ENCODE results near the gene UROC1.

Gene UROC1

DNA sequence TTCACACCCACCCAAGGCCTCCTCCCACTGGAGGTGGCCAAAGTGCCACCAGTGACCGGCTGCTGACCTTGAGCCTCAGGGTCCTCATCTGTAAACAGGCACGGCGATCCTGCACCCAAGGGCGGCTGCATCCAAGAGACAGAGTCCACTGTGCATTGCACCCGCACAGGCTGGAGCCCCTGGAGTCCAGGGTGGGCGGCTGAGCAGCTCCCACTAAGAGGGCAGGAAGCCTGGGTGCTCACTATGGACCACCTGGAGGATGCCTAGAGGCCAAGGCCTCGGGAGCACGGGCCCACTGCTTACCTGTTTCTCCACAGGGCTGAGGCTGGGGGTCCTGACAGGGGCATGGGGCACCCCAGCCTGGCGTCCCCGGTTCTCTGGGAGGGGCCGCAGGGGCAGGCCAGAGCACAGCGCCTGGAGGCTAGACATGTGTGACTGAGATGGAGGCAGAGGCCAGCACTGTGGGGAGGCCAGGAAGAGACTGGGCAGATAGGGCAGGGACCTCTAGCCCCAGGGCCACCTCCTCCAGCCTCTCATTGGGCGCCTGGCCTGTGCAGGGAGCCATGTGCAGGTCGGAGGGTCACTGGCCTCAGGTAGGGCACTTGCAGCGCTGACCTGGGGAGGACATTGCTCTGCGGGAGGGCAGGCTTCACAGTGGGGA lies at the start of gene UROC1:
Gene UROC1 (minus strand): TSS at position 483 of the 661 bp plus-strand sequence. CDS start 54 bp downstream, at position 429.
- no peak for DNase-seq (ENCODE audit: extremely low spot score)
- ChIA-PET POLR2A (no interaction called here), CTCF (no interaction called here)
- TF ChIP-seq ELF4 (IDR thresholded peaks at IDR 0.05) (no peak), LEF1 (IDR thresholded peaks at IDR 0.05; ENCODE audit: borderline replicate concordance) (no peak), HDGF (IDR thresholded peaks at IDR 0.05; ENCODE audit: borderline replicate concordance) (no peak), NFRKB (IDR thresholded peaks at IDR 0.05) (no peak), ZNF384 (IDR thresholded peaks at IDR 0.05) (no peak), FOXM1 (IDR thresholded peaks at IDR 0.05; ENCODE audit: borderline replicate concordance) (no peak), CTBP1 (IDR thresholded peaks at IDR 0.05; ENCODE audit: borderline replicate concordance) (no peak), SUZ12 (IDR thresholded peaks at IDR 0.05) (no peak), L3MBTL2 (conservative IDR thresholded peaks at IDR 0.05) (no peak), BHLHE40 (IDR thresholded peaks at IDR 0.05; ENCODE audit: borderline replicate concordance) (no peak), TARDBP (IDR thresholded peaks at IDR 0.05) (no peak), FOXA1 (IDR thresholded peaks at IDR 0.05) (no peak), ARNT (IDR thresholded peaks at IDR 0.05) (no peak)
- TF ChIP-seq, protein P1, sequence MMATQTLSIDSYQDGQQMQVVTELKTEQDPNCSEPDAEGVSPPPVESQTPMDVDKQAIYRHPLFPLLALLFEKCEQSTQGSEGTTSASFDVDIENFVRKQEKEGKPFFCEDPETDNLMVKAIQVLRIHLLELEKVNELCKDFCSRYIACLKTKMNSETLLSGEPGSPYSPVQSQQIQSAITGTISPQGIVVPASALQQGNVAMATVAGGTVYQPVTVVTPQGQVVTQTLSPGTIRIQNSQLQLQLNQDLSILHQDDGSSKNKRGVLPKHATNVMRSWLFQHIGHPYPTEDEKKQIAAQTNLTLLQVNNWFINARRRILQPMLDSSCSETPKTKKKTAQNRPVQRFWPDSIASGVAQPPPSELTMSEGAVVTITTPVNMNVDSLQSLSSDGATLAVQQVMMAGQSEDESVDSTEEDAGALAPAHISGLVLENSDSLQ (IDR thresholded peaks at IDR 0.05) = no peak

DNA sequence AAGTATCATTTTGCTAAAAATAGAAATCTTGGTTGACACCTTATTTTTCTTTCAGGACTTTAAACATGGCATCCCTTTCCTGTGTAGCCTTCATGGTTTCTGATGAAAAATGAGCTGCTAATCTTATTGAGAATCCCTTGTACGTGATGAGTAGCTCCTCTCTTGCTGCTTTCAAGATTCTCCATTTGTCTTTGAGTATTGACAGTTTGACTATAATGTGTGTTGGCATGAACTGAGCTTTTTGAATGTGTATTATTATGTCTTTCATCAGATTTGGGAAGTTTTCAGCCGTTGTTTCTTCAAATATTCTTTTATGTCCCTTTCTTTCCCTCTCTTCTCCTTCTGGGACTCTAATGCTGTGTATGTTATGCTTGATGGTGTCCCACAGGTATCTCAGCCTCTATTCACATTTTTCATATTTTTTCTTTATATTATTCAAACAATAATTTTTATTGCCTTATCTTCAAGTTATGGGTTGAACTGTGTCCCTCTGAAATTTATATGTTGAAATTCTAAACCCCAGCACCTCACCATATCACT lies 45.2 kb upstream of the UROC1 start:
- TF ChIP-seq ARNT (IDR thresholded peaks at IDR 0.05) (no peak), NFRKB (IDR thresholded peaks at IDR 0.05) (no peak), BHLHE40 (IDR thresholded peaks at IDR 0.05; ENCODE audit: borderline replicate concordance) (no peak), HDGF (IDR thresholded peaks at IDR 0.05; ENCODE audit: borderline replicate concordance) (no peak)
- TF ChIP-seq, protein P1 (IDR thresholded peaks at IDR 0.05) = no peak
- POLR2A ChIA-PET = no interaction called here
- CTCF ChIA-PET = no interaction called here
- no peak for DNase-seq (ENCODE audit: extremely low spot score)

DNA sequence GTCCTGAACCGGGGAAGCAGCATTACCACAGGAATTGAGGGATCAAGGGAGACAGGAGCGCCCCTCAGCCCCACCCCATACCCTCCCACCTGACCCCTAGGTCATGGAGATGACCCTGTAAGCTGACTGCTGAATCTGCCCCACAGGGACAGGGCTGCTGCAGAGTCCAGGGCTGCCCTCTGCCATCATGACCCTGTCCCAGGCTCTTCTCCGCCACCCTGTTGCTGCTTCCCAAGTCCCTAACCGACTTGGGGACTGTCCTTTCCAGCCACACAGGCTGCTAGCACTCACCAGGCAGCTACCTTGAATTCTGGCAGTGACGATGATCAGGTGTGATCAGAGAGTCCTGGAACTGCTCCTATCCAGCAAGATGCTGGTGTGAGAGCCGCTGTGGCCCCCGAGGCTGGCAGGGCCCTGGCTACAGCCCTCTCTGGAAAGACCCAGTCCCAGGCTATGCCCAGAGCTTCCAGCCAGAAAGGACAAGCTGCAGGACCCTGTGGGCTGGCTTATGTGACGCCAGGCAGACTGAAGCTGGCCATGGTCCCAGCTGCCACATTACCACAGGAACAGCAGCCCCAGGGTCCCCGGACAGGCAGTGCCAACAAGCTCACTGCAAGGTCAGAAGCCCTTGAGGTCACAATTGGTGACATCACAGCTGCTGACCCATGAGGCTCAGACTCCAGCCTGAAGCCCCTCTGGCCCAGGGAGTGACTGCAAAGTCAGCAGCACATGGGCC lies 40.9 kb upstream of the UROC1 start, which contains the start of gene C3orf22:
Gene C3orf22 (minus strand): TSS at position 597 of the 736 bp plus-strand sequence. CDS start 5,542 bp downstream, outside the sequence.
- POLR2A ChIA-PET = no interaction called here
- CTCF ChIA-PET = no interaction called here
- no peak for TF ChIP-seq BHLHE40 (IDR thresholded peaks at IDR 0.05; ENCODE audit: borderline replicate concordance)
- TF ChIP-seq FOXA1 (IDR thresholded peaks at IDR 0.05) = no peak
- no peak for TF ChIP-seq L3MBTL2 (conservative IDR thresholded peaks at IDR 0.05)
- no peak for TF ChIP-seq SP1 (IDR thresholded peaks at IDR 0.05)
- no peak for DNase-seq (ENCODE audit: extremely low spot score)

DNA sequence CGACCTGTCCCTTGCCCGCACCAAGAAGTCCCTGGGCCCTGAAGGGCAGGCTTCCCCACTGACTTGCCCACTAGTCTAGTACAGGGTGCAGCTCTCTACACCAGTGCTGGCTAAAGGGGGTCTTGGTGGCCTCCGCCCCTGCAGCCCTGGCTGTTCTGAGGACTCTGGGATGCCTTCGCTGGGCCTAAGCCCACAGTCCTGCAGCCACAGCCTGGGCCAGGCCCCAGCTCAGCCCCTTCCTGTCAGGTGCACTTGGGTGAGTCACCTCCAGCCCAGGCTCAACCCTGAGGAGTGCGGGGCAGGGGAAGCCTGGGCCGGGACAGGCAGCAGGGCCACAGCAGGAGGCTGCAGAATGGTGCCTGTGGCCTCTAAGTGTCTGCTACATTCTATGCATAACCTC lies 40.2 kb upstream of the UROC1 start:
- no peak for DNase-seq (ENCODE audit: extremely low spot score)
- ChIA-PET POLR2A (no interaction called here), CTCF (no interaction called here)
- TF ChIP-seq ZNF384 (IDR thresholded peaks at IDR 0.05) (no peak), CTBP1 (IDR thresholded peaks at IDR 0.05; ENCODE audit: borderline replicate concordance) (no peak), ELF4 (IDR thresholded peaks at IDR 0.05) (no peak), FOXA1 (IDR thresholded peaks at IDR 0.05) (no peak), SUZ12 (IDR thresholded peaks at IDR 0.05) (no peak), TARDBP (IDR thresholded peaks at IDR 0.05) (no peak), L3MBTL2 (conservative IDR thresholded peaks at IDR 0.05) (no peak), FOXM1 (IDR thresholded peaks at IDR 0.05; ENCODE audit: borderline replicate concordance) (no peak), HDGF (IDR thresholded peaks at IDR 0.05; ENCODE audit: borderline replicate concordance) (no peak), FOXK2 (IDR thresholded peaks at IDR 0.05) (no peak)

DNA sequence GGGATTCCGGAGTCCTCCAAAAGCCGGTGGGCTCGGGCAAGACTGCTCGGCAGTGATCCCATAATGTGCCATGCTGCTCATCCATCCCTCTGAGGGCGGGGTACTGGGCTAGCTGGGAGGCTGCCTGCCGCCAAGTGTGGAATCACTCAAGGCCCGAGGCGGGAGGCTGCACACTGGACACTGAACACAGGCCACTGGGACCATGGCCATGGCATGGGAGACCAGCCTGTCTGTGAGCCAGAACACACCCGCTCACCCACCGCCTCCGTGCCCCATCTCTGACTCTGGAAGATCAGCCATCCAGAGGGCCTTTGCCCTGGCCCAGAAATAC lies 39.8 kb upstream of the UROC1 start:
- TF ChIP-seq FOXA1 (IDR thresholded peaks at IDR 0.05) = no peak
- no peak for TF ChIP-seq ELF4 (IDR thresholded peaks at IDR 0.05)
- TF ChIP-seq ZNF384 (IDR thresholded peaks at IDR 0.05) = no peak
- no peak for TF ChIP-seq BHLHE40 (IDR thresholded peaks at IDR 0.05; ENCODE audit: borderline replicate concordance)
- no peak for TF ChIP-seq SUZ12 (IDR thresholded peaks at IDR 0.05)
- TF ChIP-seq FOXM1 (IDR thresholded peaks at IDR 0.05; ENCODE audit: borderline replicate concordance) = no peak
- no peak for TF ChIP-seq NFRKB (IDR thresholded peaks at IDR 0.05)
- TF ChIP-seq, protein P1 (IDR thresholded peaks at IDR 0.05) = no peak
- no peak for TF ChIP-seq ARNT (IDR thresholded peaks at IDR 0.05)
- TF ChIP-seq CTBP1 (IDR thresholded peaks at IDR 0.05; ENCODE audit: borderline replicate concordance) = no peak
- TF ChIP-seq HDGF (IDR thresholded peaks at IDR 0.05; ENCODE audit: borderline replicate concordance) = no peak
- no peak for TF ChIP-seq SP1 (IDR thresholded peaks at IDR 0.05)
- TF ChIP-seq TARDBP (IDR thresholded peaks at IDR 0.05) = no peak
- no peak for TF ChIP-seq L3MBTL2 (conservative IDR thresholded peaks at IDR 0.05)
- TF ChIP-seq LEF1 (IDR thresholded peaks at IDR 0.05; ENCODE audit: borderline replicate concordance) = no peak
- CTCF ChIA-PET = no interaction called here
- POLR2A ChIA-PET = no interaction called here
- no peak for DNase-seq (ENCODE audit: extremely low spot score)
